HK-2 (cell line): ENCODE data around the gene WDR37.
"Not testable (repeated sequence)": the region's sequence is repeated elsewhere in the genome, so short reads cannot be mapped to it uniquely, and the experiment has no call there.

Source experiments
- DNase-seq: peaks from one replicate; pipeline ENCODE4 v3.0.0-alpha.2; 2018; ENCODE audit not compliant: unreplicated experiment

Gene WDR37

GRCh38 chr10:1056326-1057105 is at the start of gene WDR37:
Gene WDR37 (plus strand): TSS chr10:1056385. CDS start chr10:1072156, 15,771 bp downstream.
- peak; percentile 69 for DNase-seq

GRCh38 chr10:1006573-1006972 is 49.6 kb upstream of the WDR37 start:
- DNase-seq = no peak

GRCh38 chr10:1007583-1007982 is 48.6 kb upstream of the WDR37 start:
- DNase-seq = no peak

GRCh38 chr10:1009071-1009494 is 47.1 kb upstream of the WDR37 start:
- DNase-seq = no peak

GRCh38 chr10:1009947-1010346 is 46.2 kb upstream of the WDR37 start:
- not testable (repeated sequence) for DNase-seq

- DNase-seq = no peak
Measured at GRCh38 chr10:1010703-1011102, 45.5 kb upstream of the WDR37 start.

GRCh38 chr10:1011696-1012095 is 44.5 kb upstream of the WDR37 start:
- no peak for DNase-seq

GRCh38 chr10:1015688-1016087 is 40.5 kb upstream of the WDR37 start:
- no peak for DNase-seq

GRCh38 chr10:1019362-1019761 is 36.8 kb upstream of the WDR37 start:
- no peak for DNase-seq

GRCh38 chr10:1020460-1020859 is 35.7 kb upstream of the WDR37 start:
- no peak for DNase-seq

GRCh38 chr10:1020958-1021357 is 35.2 kb upstream of the WDR37 start:
- DNase-seq = no peak

- no peak for DNase-seq
Measured at GRCh38 chr10:1022413-1022812, 33.8 kb upstream of the WDR37 start.

GRCh38 chr10:1024103-1024502 is 32.1 kb upstream of the WDR37 start:
- no peak for DNase-seq

GRCh38 chr10:1025683-1026082 is 30.5 kb upstream of the WDR37 start, which contains the start of gene IDI2:
Gene IDI2 (minus strand): TSS chr10:1025859. CDS start chr10:1024723, 1,136 bp downstream.
- no peak for DNase-seq

GRCh38 chr10:1026578-1026977 is 29.6 kb upstream of the WDR37 start:
- DNase-seq = no peak

- DNase-seq = no peak
Measured at GRCh38 chr10:1029838-1030237, 26.3 kb upstream of the WDR37 start.

- DNase-seq = no peak
Measured at GRCh38 chr10:1033601-1034000, 22.6 kb upstream of the WDR37 start.

- DNase-seq = no peak
Measured at GRCh38 chr10:1034758-1035157, 21.4 kb upstream of the WDR37 start.

- no peak for DNase-seq
Measured at GRCh38 chr10:1035201-1035600, 21.0 kb upstream of the WDR37 start.

- no peak for DNase-seq
Measured at GRCh38 chr10:1036341-1036791, 19.8 kb upstream of the WDR37 start.

- DNase-seq = no peak
Measured at GRCh38 chr10:1037098-1037497, 19.1 kb upstream of the WDR37 start.

- DNase-seq = not testable (repeated sequence)
Measured at GRCh38 chr10:1038769-1039168, 17.4 kb upstream of the WDR37 start.

GRCh38 chr10:1040133-1040532 is 16.1 kb upstream of the WDR37 start:
- DNase-seq = no peak

GRCh38 chr10:1041514-1041913 is 14.7 kb upstream of the WDR37 start:
- no peak for DNase-seq
